Neuron (in vitro differentiated cells): ENCODE data around the gene ZNF324B.
"Not testable (repeated sequence)": the region's sequence is repeated elsewhere in the genome, so short reads cannot be mapped to it uniquely, and the experiment has no call there.

Experiments used
- H2AFZ ChIP-seq: one replicate; pipeline ENCODE4 v1.6.1; 2013; ENCODE audit warnings: low read depth, mild to moderate bottlenecking, inconsistent platforms, low read length, moderate library complexity
- H3K27me3 ChIP-seq: one replicate; pipeline ENCODE4 v1.6.1; 2013; ENCODE audit warnings: low read length; ENCODE audit not compliant: insufficient read depth
- H3K36me3 ChIP-seq: one replicate; pipeline ENCODE4 v1.6.1; 2013; ENCODE audit warnings: low read length; ENCODE audit not compliant: insufficient read depth
- H3K4me1 ChIP-seq: one replicate; pipeline ENCODE4 v1.6.1; 2013; ENCODE audit warnings: low read length; ENCODE audit not compliant: insufficient read depth
- H3K4me3 ChIP-seq: 2 replicates; pipeline ENCODE4 v1.5.1; 2013; ENCODE audit warnings: mild to moderate bottlenecking, low read length, moderate library complexity
- H3K9me3 ChIP-seq: one replicate; pipeline ENCODE4 v1.6.1; 2013; ENCODE audit warnings: low read length

Gene ZNF324B

GRCh38 chr19:58451358-58452101 is at the start of gene ZNF324B:
Gene ZNF324B (plus strand): TSS chr19:58451622. CDS start chr19:58453702, 2,080 bp downstream.
- H2AFZ ChIP-seq, result peak within 1 kb of the TSS; percentile 86
- H3K9me3 ChIP-seq, result peaks cover 7% of the 10 kb centered on the region
- peak within 1 kb of the TSS; percentile 81 for H3K4me3 ChIP-seq
- H3K4me1 ChIP-seq, result peaks cover 9% of the 10 kb centered on the region
- no peaks in the 10 kb centered on the region for H3K27me3 ChIP-seq
- H3K36me3 ChIP-seq, result peaks cover 5% of the 10 kb centered on the region

GRCh38 chr19:58401840-58402421 is 49.5 kb upstream of the ZNF324B start:
- H3K36me3 ChIP-seq, result peaks cover 3% of the 10 kb centered on the region
- no peak overlapping the region for H2AFZ ChIP-seq
- H3K9me3 ChIP-seq, result no peaks in the 10 kb centered on the region
- H3K4me1 ChIP-seq, result peaks cover 14% of the 10 kb centered on the region
- H3K27me3 ChIP-seq, result no peaks in the 10 kb centered on the region
- H3K4me3 ChIP-seq, result peak overlapping the region; percentile 59

- H3K36me3 ChIP-seq, H3K9me3 ChIP-seq: not testable (repeated sequence)
These were observed 47.4 kb upstream of the ZNF324B start for GRCh38 chr19:58403920-58404478.

GRCh38 chr19:58406818-58407657 is 44.4 kb upstream of the ZNF324B start:
- Histone ChIP-seq H3K4me1 (peaks cover 22% of the 10 kb centered on the region), H3K9me3 (no peaks in the 10 kb centered on the region), H2AFZ (no peak overlapping the region), H3K36me3 (no peaks in the 10 kb centered on the region), H3K27me3 (no peaks in the 10 kb centered on the region), H3K4me3 (peak overlapping the region; percentile 85)

More at GRCh38 chr19:58403920-58404478, 47.4 kb upstream of the ZNF324B start:
- not testable (repeated sequence) for H2AFZ ChIP-seq, H3K4me3 ChIP-seq, H3K27me3 ChIP-seq
- peaks cover 24% of the 10 kb centered on the region for H3K4me1 ChIP-seq

GRCh38 chr19:58407658-58408151 is 43.7 kb upstream of the ZNF324B start:
- Histone ChIP-seq H2AFZ (no peak overlapping the region), H3K9me3 (no peaks in the 10 kb centered on the region), H3K27me3 (no peaks in the 10 kb centered on the region), H3K4me3 (peak overlapping the region; percentile 85), H3K36me3 (no peaks in the 10 kb centered on the region), H3K4me1 (peaks cover 20% of the 10 kb centered on the region)

GRCh38 chr19:58408152-58409009 is 43.0 kb upstream of the ZNF324B start, which contains the start of gene ZNF584:
Gene ZNF584 (plus strand): TSS chr19:58408649. CDS start chr19:58409148, 499 bp downstream.
- H2AFZ ChIP-seq, result peak within 1 kb of the TSS; percentile 77
- no peaks in the 10 kb centered on the region for H3K9me3 ChIP-seq
- no peaks in the 10 kb centered on the region for H3K27me3 ChIP-seq
- H3K4me1 ChIP-seq, result peaks cover 20% of the 10 kb centered on the region
- no peaks in the 10 kb centered on the region for H3K36me3 ChIP-seq
- H3K4me3 ChIP-seq, result peak within 1 kb of the TSS; percentile 85

- peaks cover 20% of the 10 kb centered on the region for H3K4me1 ChIP-seq
- H3K4me3 ChIP-seq, result peak overlapping the region; percentile 85
- H3K27me3 ChIP-seq, result no peaks in the 10 kb centered on the region
- H3K9me3 ChIP-seq, result no peaks in the 10 kb centered on the region
- peak overlapping the region; percentile 77 for H2AFZ ChIP-seq
- no peaks in the 10 kb centered on the region for H3K36me3 ChIP-seq
These were observed 42.2 kb upstream of the ZNF324B start for GRCh38 chr19:58409010-58409790.

- H3K9me3 ChIP-seq, result peaks cover 27% of the 10 kb centered on the region
- no peak overlapping the region for H2AFZ ChIP-seq
- H3K4me1 ChIP-seq, result no peaks in the 10 kb centered on the region
- H3K4me3 ChIP-seq, result no peak overlapping the region
- H3K27me3 ChIP-seq, result no peaks in the 10 kb centered on the region
- peaks cover 48% of the 10 kb centered on the region for H3K36me3 ChIP-seq
These were observed 34.8 kb upstream of the ZNF324B start for GRCh38 chr19:58416604-58417003.

- Histone ChIP-seq H3K4me3 (no peak overlapping the region), H3K36me3 (peaks cover 51% of the 10 kb centered on the region), H3K9me3 (peaks cover 27% of the 10 kb centered on the region), H2AFZ (no peak overlapping the region), H3K27me3 (no peaks in the 10 kb centered on the region), H3K4me1 (no peaks in the 10 kb centered on the region)
These were observed 34.4 kb upstream of the ZNF324B start for GRCh38 chr19:58417071-58417470.

GRCh38 chr19:58428617-58429016 is 22.8 kb upstream of the ZNF324B start:
- peaks cover 37% of the 10 kb centered on the region for H3K9me3 ChIP-seq
- no peaks in the 10 kb centered on the region for H3K4me1 ChIP-seq
- H3K27me3 ChIP-seq, result no peaks in the 10 kb centered on the region
- H2AFZ ChIP-seq, result no peak overlapping the region
- peaks cover 34% of the 10 kb centered on the region for H3K36me3 ChIP-seq
- no peak overlapping the region for H3K4me3 ChIP-seq

- H3K4me1 ChIP-seq, result no peaks in the 10 kb centered on the region
- H3K36me3 ChIP-seq, result peaks cover 45% of the 10 kb centered on the region
- no peak overlapping the region for H2AFZ ChIP-seq
- no peak overlapping the region for H3K4me3 ChIP-seq
- no peaks in the 10 kb centered on the region for H3K27me3 ChIP-seq
- peaks cover 48% of the 10 kb centered on the region for H3K9me3 ChIP-seq
These were observed 21.7 kb upstream of the ZNF324B start for GRCh38 chr19:58429745-58430144.
